D721Med (cell line): ENCODE data around the gene IL1RAP.
A peak's percentile ranks its signal among the peaks of the same experiment; 100 is the strongest.
"Not testable (repeated sequence)": the region's sequence is repeated elsewhere in the genome, so short reads cannot be mapped to it uniquely, and the experiment has no call there.

Source experiments
- DNase-seq: peaks from one replicate; pipeline ENCODE4 v3.0.0; 2011; ENCODE audit warnings: low spot score; ENCODE audit not compliant: insufficient read length
- FAIRE-seq: peaks from 2 replicates; lab custom pipeline; 2011; peaks lifted over from hg19 to GRCh38; lab: Jason Lieb, UNC
- CTCF ChIP-seq: IDR thresholded peaks from 2 replicates; pipeline ENCODE4 v1.5.1; 2012; ENCODE audit warnings: mild to moderate bottlenecking, control low read depth; ENCODE audit not compliant: insufficient read depth; ENCODE audit errors: missing control alignments

The IL1RAP gene

DNA sequence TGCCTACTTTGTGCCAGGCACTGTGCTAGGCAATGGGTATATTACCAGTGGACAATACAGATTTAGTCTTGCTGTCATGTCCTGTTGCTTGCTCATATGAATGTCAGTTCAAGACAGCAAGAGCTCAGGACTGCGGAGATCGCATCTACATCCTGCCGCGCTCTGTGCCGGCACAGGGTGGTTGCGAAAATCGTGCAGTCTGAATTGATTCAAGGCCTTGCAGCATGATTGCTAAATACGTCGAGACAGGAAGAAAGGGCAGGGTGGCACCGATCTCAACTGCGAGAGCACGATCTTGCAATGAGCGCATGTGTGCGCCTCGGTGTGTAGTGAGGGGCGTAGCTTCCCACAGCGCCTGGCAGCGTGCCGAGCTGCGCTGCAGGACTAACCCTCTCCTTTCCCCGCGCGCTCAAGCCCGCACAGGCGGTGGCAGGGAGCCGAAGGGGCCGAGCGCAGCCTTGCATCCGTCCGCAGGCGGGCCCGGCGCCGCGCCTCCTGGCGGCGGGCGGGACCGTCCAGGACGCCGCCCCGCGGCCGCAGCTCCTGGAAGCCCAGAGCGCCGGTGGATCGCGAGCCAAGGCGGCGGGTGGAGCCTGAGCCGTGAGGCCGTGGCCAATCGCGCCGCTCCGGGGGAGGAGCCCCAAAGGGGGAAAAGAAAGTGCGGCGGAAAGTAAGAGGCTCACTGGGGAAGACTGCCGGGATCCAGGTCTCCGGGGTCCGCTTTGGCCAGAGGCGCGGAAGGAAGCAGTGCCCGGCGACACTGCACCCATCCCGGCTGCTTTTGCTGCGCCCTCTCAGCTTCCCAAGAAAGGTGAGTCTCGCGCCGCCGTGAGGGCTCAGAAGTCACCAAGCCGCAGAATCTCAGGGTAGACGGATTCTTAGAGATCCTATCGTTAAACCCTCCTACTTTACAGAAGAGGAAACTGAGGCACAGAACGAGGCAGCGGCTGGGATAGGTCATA is at the start of gene IL1RAP:
Gene IL1RAP, plus strand, starts transcription at position 677 of the 962 bp plus-strand sequence. CDS start 50,205 bp downstream, outside the sequence.
- DNase-seq: peak; percentile 76
- FAIRE-seq: no peak
- TF ChIP-seq CTCF: peak; percentile 47

GRCh38 chr3:190467922-190468321 is 46.0 kb upstream of the IL1RAP start:
- FAIRE-seq (no peak), DNase-seq (no peak)
- TF ChIP-seq CTCF: no peak

GRCh38 chr3:190473261-190473660 is 40.6 kb upstream of the IL1RAP start:
- not testable (repeated sequence) for DNase-seq, FAIRE-seq

- no peak for FAIRE-seq
- no peak for TF ChIP-seq CTCF
- no peak for DNase-seq
Measured at GRCh38 chr3:190481779-190482178, 32.1 kb upstream of the IL1RAP start.

- DNase-seq: no peak
Measured at GRCh38 chr3:190485830-190486532, 27.9 kb upstream of the IL1RAP start.

GRCh38 chr3:190486533-190486864 is 27.4 kb upstream of the IL1RAP start:
- DNase-seq (no peak), FAIRE-seq (no peak)
- TF ChIP-seq CTCF: no peak

More at GRCh38 chr3:190485830-190486532, 27.9 kb upstream of the IL1RAP start:
- no peak for TF ChIP-seq CTCF
- no peak for FAIRE-seq

DNA sequence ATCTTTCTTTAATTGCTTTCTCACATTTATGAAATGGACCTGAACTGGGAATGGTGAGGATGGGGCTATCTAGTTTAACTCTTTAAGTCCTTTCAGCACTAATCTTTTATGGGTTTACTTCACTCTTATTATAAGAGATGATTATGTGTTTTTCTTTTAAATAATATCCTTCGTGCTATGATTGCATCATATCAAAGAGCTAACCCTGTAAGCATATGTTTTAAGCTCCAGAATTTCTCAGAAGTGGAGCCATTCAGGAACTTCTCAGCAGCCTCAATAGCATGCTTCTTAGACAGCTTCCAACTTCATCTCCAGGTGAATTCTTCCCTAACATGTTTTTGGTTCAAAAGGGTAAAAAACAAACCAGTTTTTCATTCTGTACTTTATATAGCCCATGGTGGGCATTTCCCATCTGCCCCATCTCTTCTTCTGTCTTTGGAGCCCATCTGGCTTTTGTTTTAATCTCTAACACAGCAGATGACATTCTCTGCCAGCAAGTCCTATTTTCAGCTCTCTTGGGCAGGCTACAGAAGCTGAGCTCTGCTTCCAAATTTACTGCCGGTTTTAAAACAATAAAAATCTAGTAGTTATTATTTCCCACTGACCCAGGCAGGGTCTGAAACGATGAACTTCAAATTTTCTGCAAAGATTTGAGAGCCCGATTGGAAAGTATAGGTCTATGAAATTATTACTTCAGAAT is 26.8 kb upstream of the IL1RAP start:
- TF ChIP-seq CTCF: no peak
- DNase-seq (no peak), FAIRE-seq (no peak)
